ENCODE results near the gene CBY2. TPM values are rescaled to one million over a fixed set of nuclear protein-coding genes. Genes with fewer than 3 reads are reported as not detected.

The CBY2 gene
- total and polyA plus RNA-seq, 2 donors (not counting 1 experiment from before 2014, with no cell fraction given) = not detected

DNA sequence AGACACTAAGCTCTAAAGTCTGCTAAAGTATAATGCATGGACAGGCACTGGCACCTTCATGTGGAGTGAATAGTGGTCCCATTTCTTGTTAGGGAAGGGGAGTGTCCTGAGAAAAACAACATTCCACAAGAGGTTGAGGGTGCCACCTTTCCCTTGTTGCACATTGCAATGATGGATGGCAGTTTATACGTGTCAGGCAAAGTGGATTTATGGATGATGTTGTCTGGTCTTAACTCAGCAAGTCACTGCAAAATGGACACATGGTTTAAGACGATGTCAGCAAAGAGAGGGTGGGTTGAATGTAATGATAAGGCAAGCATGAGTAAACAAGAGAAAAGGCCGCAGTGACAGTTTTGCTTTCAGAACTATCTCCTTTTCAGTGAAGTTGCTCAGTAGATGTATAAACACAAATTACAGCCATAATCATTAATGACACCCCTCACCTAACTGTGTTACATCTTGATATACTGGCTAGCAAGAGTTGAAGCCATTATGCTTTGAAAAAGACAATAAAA lies 19.6 kb upstream of the CBY2 start:
- no peaks in the 10 kb centered on the region for H3K4me1 ChIP-seq (ENCODE audit: control insufficient read depth in 2 of 2, insufficient read depth in 2 of 2, low read length in 2 of 2)
- no peak overlapping the region for H3K9ac ChIP-seq (ENCODE audit: low read length)
- H3K4me2 ChIP-seq (replicated peaks; ENCODE audit: low read depth, low read length, poor library complexity, severe bottlenecking) = no peak overlapping the region
- no peak for TF ChIP-seq CTCF (IDR thresholded peaks at IDR 0.05)
- TF ChIP-seq EZH2 (IDR thresholded peaks at IDR 0.05; ENCODE audit: borderline replicate concordance, insufficient read depth, low read depth, low read length, poor library complexity, severe bottlenecking) = no peak
- no peak overlapping the region for H2AFZ ChIP-seq (ENCODE audit: insufficient read depth, low read depth, low read length, poor library complexity, severe bottlenecking)
- Mint-ChIP-seq H3K9me3 (ENCODE audit: insufficient read depth) (no peaks in the 10 kb centered on the region), H3K27me3 (peaks cover 23% of the 10 kb centered on the region), H3K4me1 (no peaks in the 10 kb centered on the region), H3K4me3 (no peak overlapping the region), H3K27ac (no peak overlapping the region)
- peaks cover 0 to 3% (median 0%) of the 10 kb centered on the region in 3 donors for H3K9me3 ChIP-seq (ENCODE audit: control extremely low read depth in 1 of 3, control insufficient read depth in 2 of 3, insufficient read depth in 1 of 3, low read length in 2 of 3)
- H3K27ac ChIP-seq (ENCODE audit: low read length in 2 of 2) = no peak overlapping the region
- intact Hi-C loops (cut with micrococcal nuclease) = no loop called here
- DNase-seq = no peak
- H3K79me2 ChIP-seq (ENCODE audit: control insufficient read depth, insufficient read depth, low read length) = no peaks in the 10 kb centered on the region
- H3K27me3 ChIP-seq (replicated peaks in 1 of 4; ENCODE audit: control extremely low read depth in 1 of 4, control insufficient read depth in 3 of 4, insufficient read depth in 4 of 4, low read length in 3 of 4) = no peaks in the 10 kb centered on the region
- WGBS (ENCODE audit: insufficient coverage) = 86% methylated on average over 1 of the region's 3 CpGs
- no peak overlapping the region for H3K4me3 ChIP-seq (ENCODE audit: control extremely low read depth in 1 of 5, extremely low read depth in 1 of 5, insufficient read depth in 1 of 5, low read depth in 2 of 5, low read length in 4 of 5)
- ATAC-seq (ENCODE audit: low read depth) = no peak
- H4K20me1 ChIP-seq (ENCODE audit: control insufficient read depth, insufficient read depth, low read length, poor library complexity, severe bottlenecking) = no peaks in the 10 kb centered on the region
- CTCF ChIA-PET = no interaction called here
- no peaks in the 10 kb centered on the region for H3K36me3 ChIP-seq (replicated peaks in 1 of 2; ENCODE audit: control extremely low read depth in 1 of 2, control insufficient read depth in 1 of 2, extremely low read depth in 1 of 2, insufficient read depth in 2 of 2, low read length in 1 of 2)
- POLR2A ChIA-PET = no interaction called here

- no peak overlapping the region for H3K4me3 Mint-ChIP-seq
- H3K79me2 ChIP-seq (ENCODE audit: control insufficient read depth, insufficient read depth, low read length) = no peaks in the 10 kb centered on the region
- no peaks in the 10 kb centered on the region for H3K9me3 Mint-ChIP-seq (ENCODE audit: insufficient read depth)
- no peak overlapping the region for H3K4me3 ChIP-seq (ENCODE audit: control extremely low read depth in 1 of 5, extremely low read depth in 1 of 5, insufficient read depth in 1 of 5, low read depth in 2 of 5, low read length in 4 of 5)
- intact Hi-C loops (cut with micrococcal nuclease) = no loop called here
- peaks cover 14% of the 10 kb centered on the region for H3K27me3 Mint-ChIP-seq
- ChIA-PET CTCF (interaction anchor here (0.5 kb wide), 1 partner anchor 1958 kb away, joined by 3 read pairs; no protein-coding TSS in a partner anchor), POLR2A (no interaction called here)
- no peak overlapping the region for H3K27ac ChIP-seq (ENCODE audit: low read length in 2 of 2)
- no peak overlapping the region for H3K27ac Mint-ChIP-seq
- no peak overlapping the region for H3K9ac ChIP-seq (ENCODE audit: low read length)
- H4K20me1 ChIP-seq (ENCODE audit: control insufficient read depth, insufficient read depth, low read length, poor library complexity, severe bottlenecking) = no peaks in the 10 kb centered on the region
- H3K36me3 ChIP-seq (replicated peaks in 1 of 2; ENCODE audit: control extremely low read depth in 1 of 2, control insufficient read depth in 1 of 2, extremely low read depth in 1 of 2, insufficient read depth in 2 of 2, low read length in 1 of 2) = no peaks in the 10 kb centered on the region
- TF ChIP-seq CTCF (IDR thresholded peaks at IDR 0.05) (no peak), EZH2 (IDR thresholded peaks at IDR 0.05; ENCODE audit: borderline replicate concordance, insufficient read depth, low read depth, low read length, poor library complexity, severe bottlenecking) (no peak)
- no peak overlapping the region for H2AFZ ChIP-seq (ENCODE audit: insufficient read depth, low read depth, low read length, poor library complexity, severe bottlenecking)
- no peaks in the 10 kb centered on the region for H3K4me1 ChIP-seq (ENCODE audit: control insufficient read depth in 2 of 2, insufficient read depth in 2 of 2, low read length in 2 of 2)
- 80% methylated on average over 3 of the region's 3 CpGs for WGBS (ENCODE audit: insufficient coverage)
- no peaks in the 10 kb centered on the region for H3K27me3 ChIP-seq (replicated peaks in 1 of 4; ENCODE audit: control extremely low read depth in 1 of 4, control insufficient read depth in 3 of 4, insufficient read depth in 4 of 4, low read length in 3 of 4)
- H3K4me2 ChIP-seq (replicated peaks; ENCODE audit: low read depth, low read length, poor library complexity, severe bottlenecking) = no peak overlapping the region
- no peak for ATAC-seq (ENCODE audit: low read depth)
- H3K9me3 ChIP-seq (ENCODE audit: control extremely low read depth in 1 of 3, control insufficient read depth in 2 of 3, insufficient read depth in 1 of 3, low read length in 2 of 3) = peaks cover 0 to 3% (median 0%) of the 10 kb centered on the region in 3 donors
- peak; percentile 9 for DNase-seq
- H3K4me1 Mint-ChIP-seq = no peaks in the 10 kb centered on the region
Observed at GRCh38 chr13:45683701-45684100, 18.4 kb upstream of the CBY2 start.

Measured in B cell (primary cell).